H9 (cell line): Measurements from ENCODE around the gene GRIK4. TPM values are rescaled to one million over a fixed set of nuclear protein-coding genes. Genes with fewer than 3 reads are reported as not detected.

Experiments used
- DNase-seq: peaks from one replicate; pipeline ENCODE4 v3.0.0-alpha.2; 2017
- H2AFZ ChIP-seq: one replicate; pipeline ENCODE4 v1.6.1; 2013; ENCODE audit warnings: mild to moderate bottlenecking, low read length, control low read depth, moderate library complexity
- H2AK5ac ChIP-seq: 2 replicates; pipeline ENCODE4 v1.6.1; 2013; ENCODE audit warnings: low read length, control low read depth, mixed read lengths; ENCODE audit not compliant: insufficient read length
- H2BK120ac ChIP-seq: one replicate; pipeline ENCODE4 v1.6.1; 2013; ENCODE audit warnings: low read depth, mild to moderate bottlenecking, low read length, control low read depth, inconsistent platforms; ENCODE audit not compliant: poor library complexity, severe bottlenecking
- H2BK12ac ChIP-seq: 2 replicates; pipeline ENCODE4 v1.6.1; 2013; ENCODE audit warnings: low read length, control low read depth, mixed read lengths, low read depth; ENCODE audit not compliant: insufficient read length
- H2BK15ac ChIP-seq: 2 replicates; pipeline ENCODE4 v1.6.1; 2013; ENCODE audit warnings: low read depth, low read length, control low read depth
- H2BK20ac ChIP-seq: one replicate; pipeline ENCODE4 v1.6.1; 2013; ENCODE audit warnings: low read depth, mild to moderate bottlenecking, low read length, control low read depth, inconsistent platforms; ENCODE audit not compliant: poor library complexity, severe bottlenecking
- H2BK5ac ChIP-seq: 2 replicates; pipeline ENCODE4 v1.6.1; 2013; ENCODE audit warnings: low read length, control low read depth, mixed read lengths; ENCODE audit not compliant: insufficient read length
- H3K14ac ChIP-seq: 2 replicates; pipeline ENCODE4 v1.6.1; 2013; ENCODE audit warnings: low read length, control low read depth; ENCODE audit not compliant: insufficient read depth
- H3K18ac ChIP-seq: 2 replicates; pipeline ENCODE4 v1.6.1; 2013; ENCODE audit warnings: low read depth, mild to moderate bottlenecking, mixed read lengths, low read length, control low read depth; ENCODE audit not compliant: insufficient read length
- H3K23ac ChIP-seq: 2 replicates; pipeline ENCODE4 v1.6.1; 2013; ENCODE audit warnings: low read length, control low read depth, mixed read lengths, low read depth; ENCODE audit not compliant: insufficient read length
- H3K23me2 ChIP-seq: 2 replicates; pipeline ENCODE4 v1.6.1; 2013; ENCODE audit warnings: low read depth, mild to moderate bottlenecking, mixed read lengths, low read length, control low read depth; ENCODE audit not compliant: insufficient read length, poor library complexity, severe bottlenecking
- H3K27ac ChIP-seq: 2 replicates; pipeline ENCODE4 v1.5.1; 2013; ENCODE audit warnings: low read length, control low read depth, mixed read lengths, low read depth; ENCODE audit not compliant: insufficient read length
- H3K27me3 ChIP-seq: 2 replicates; pipeline ENCODE4 v1.6.1; 2013; ENCODE audit warnings: low read length, control low read depth, inconsistent platforms; ENCODE audit not compliant: insufficient read depth
- H3K4ac ChIP-seq: 2 replicates; pipeline ENCODE4 v1.6.1; 2013; ENCODE audit warnings: low read depth, mild to moderate bottlenecking, control low read depth, inconsistent platforms, low read length, moderate library complexity
- H3K4me1 ChIP-seq: 2 replicates; pipeline ENCODE4 v1.6.1; 2013; ENCODE audit warnings: low read length, control low read depth, inconsistent platforms; ENCODE audit not compliant: insufficient read depth
- H3K4me2 ChIP-seq: 2 replicates; pipeline ENCODE4 v1.6.1; 2013; ENCODE audit warnings: low read length, control low read depth, mixed read lengths; ENCODE audit not compliant: insufficient read length, insufficient read depth
- H3K56ac ChIP-seq: 2 replicates; pipeline ENCODE4 v1.6.1; 2013; ENCODE audit warnings: low read depth, mild to moderate bottlenecking, mixed read lengths, low read length, control low read depth; ENCODE audit not compliant: insufficient read length
- H3K79me1 ChIP-seq: 2 replicates; pipeline ENCODE4 v1.6.1; 2013; ENCODE audit warnings: low read depth, mild to moderate bottlenecking, moderate library complexity, low read length, control low read depth, inconsistent platforms; ENCODE audit not compliant: insufficient read depth, poor library complexity, severe bottlenecking
- H3K79me2 ChIP-seq: 2 replicates; pipeline ENCODE4 v1.6.1; 2013; ENCODE audit warnings: low read length, control low read depth, inconsistent platforms; ENCODE audit not compliant: insufficient read depth
- H3K9ac ChIP-seq: 2 replicates; pipeline ENCODE4 v1.6.1; 2013; ENCODE audit warnings: low read length, control low read depth, mixed read lengths; ENCODE audit not compliant: insufficient read length; ENCODE audit errors: extremely low read depth
- H3K9me3 ChIP-seq: one replicate; pipeline ENCODE4 v1.6.1; 2013; ENCODE audit warnings: low read depth, low read length, inconsistent platforms; ENCODE audit not compliant: control insufficient read depth
- H3T11ph ChIP-seq: one replicate; pipeline ENCODE4 v1.6.1; 2013; ENCODE audit warnings: mild to moderate bottlenecking, low read length, control low read depth, inconsistent platforms
- H4K20me1 ChIP-seq: one replicate; pipeline ENCODE4 v1.6.1; 2013; ENCODE audit not compliant: control insufficient read depth, insufficient read length, insufficient read depth
- H4K5ac ChIP-seq: 2 replicates; pipeline ENCODE4 v1.6.1; 2013; ENCODE audit warnings: low read depth, mild to moderate bottlenecking, mixed read lengths, low read length, control low read depth; ENCODE audit not compliant: insufficient read length
- H4K8ac ChIP-seq: replicated peaks from 2 replicates; pipeline ENCODE4 v1.6.1; 2013; ENCODE audit warnings: low read length, control low read depth, mixed read lengths, low read depth; ENCODE audit not compliant: insufficient read length
- H4K91ac ChIP-seq: 2 replicates; pipeline ENCODE4 v1.6.1; 2013; ENCODE audit warnings: low read depth, mild to moderate bottlenecking, moderate library complexity, mixed read lengths, low read length, control low read depth; ENCODE audit not compliant: insufficient read length
- H3K27ac Mint-ChIP-seq, 3 experiments: 2 replicates in 2 of 3; 3 replicates in 1 of 3; pipeline ENCODE4 v1.8.0; 2020 to 2021; ENCODE audit warnings: mixed read lengths in 3 of 3, mild to moderate bottlenecking in 1 of 3, moderate library complexity in 1 of 3
- H3K27me3 Mint-ChIP-seq: 2 replicates; pipeline ENCODE4 v1.8.0; 2021; ENCODE audit warnings: low read depth, mild to moderate bottlenecking, moderate library complexity, mixed read lengths
- H3K36me3 Mint-ChIP-seq, 3 experiments: 2 replicates in 2 of 3; 3 replicates in 1 of 3; pipeline ENCODE4 v1.8.0; 2020 to 2021; ENCODE audit warnings: low read depth in 3 of 3, mixed read lengths in 3 of 3; ENCODE audit not compliant: insufficient read depth in 1 of 3
- H3K4me1 Mint-ChIP-seq, 2 experiments: 2 replicates each; pipeline ENCODE4 v1.8.0; 2020; ENCODE audit warnings: mixed read lengths in 2 of 2
- H3K4me3 Mint-ChIP-seq, 2 experiments: 2 replicates in 1 of 2; 3 replicates in 1 of 2; pipeline ENCODE4 v1.8.0; 2020 to 2021; ENCODE audit warnings: mild to moderate bottlenecking in 2 of 2, mixed read lengths in 2 of 2, moderate library complexity in 1 of 2
- H3K9me3 Mint-ChIP-seq, 2 experiments: 2 replicates in 1 of 2; 3 replicates in 1 of 2; pipeline ENCODE4 v1.8.0; 2020; ENCODE audit warnings: mild to moderate bottlenecking in 2 of 2, mixed read lengths in 2 of 2, moderate library complexity in 1 of 2
- CTCF ChIP-seq: fragments of 200-600 bp; sonication (generic); conservative IDR thresholded peaks from 3 replicates; pipeline ENCODE4 v1.8.0; 2021; ENCODE audit warnings: antibody characterized with exemption, mild to moderate bottlenecking
- WGBS: extraction: QIAGEN DNeasy Blood & Tissue Kit; methylation state at CpG from one replicate; pipeline ENCODE4 v1.1.7; 2013; ENCODE audit warnings: missing lambda C conversion rate, low lambda C conversion rate, mixed read lengths; ENCODE audit not compliant: insufficient read length; ENCODE audit errors: extremely low coverage; 5-methylcytosine and 5-hydroxymethylcytosine counted together
- total RNA-seq: library from RNA; stranded (reverse); gene quantifications from 2 replicates; pipeline ENCODE4 v1.2.1, GENCODE V29; 2021

GRIK4 gene
- total RNA-seq, 1 experiment from 2014 or later, result 2.3 TPM

DNA sequence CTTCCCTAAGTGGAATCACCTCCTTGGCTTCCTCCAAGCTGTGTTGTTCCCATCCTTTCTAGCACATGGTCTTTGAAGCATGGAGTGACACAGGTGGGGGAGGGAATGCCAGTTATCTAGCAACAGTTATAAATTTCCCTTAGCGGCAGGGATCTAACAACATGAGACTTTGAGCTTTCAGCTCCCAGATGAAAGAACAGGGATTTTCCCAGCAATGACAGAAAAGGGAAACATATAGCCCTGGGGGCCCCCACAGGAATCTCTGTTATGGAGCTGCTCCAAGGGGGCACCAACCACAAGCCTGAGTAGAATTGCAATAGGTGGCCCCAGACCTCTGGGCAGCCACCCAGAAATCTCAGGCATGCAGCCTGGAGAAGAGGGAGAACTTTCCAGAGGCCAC, 163.0 kb downstream of the GRIK4 start:
- Histone ChIP-seq H3K18ac (no peak overlapping the region), H3K79me2 (no peaks in the 10 kb centered on the region), H3K23me2 (no peaks in the 10 kb centered on the region), H3K9me3 (no peaks in the 10 kb centered on the region), H4K20me1 (no peaks in the 10 kb centered on the region), H2BK15ac (no peak overlapping the region), H3K4me2 (no peak overlapping the region), H2BK5ac (no peak overlapping the region), H3K79me1 (no peaks in the 10 kb centered on the region), H3K9ac (no peak overlapping the region), H3K27ac (no peak overlapping the region), H3K4me1 (no peaks in the 10 kb centered on the region), H2BK120ac (no peak overlapping the region), H4K8ac (no peak overlapping the region), H2AK5ac (no peak overlapping the region), H2BK20ac (no peak overlapping the region), H4K5ac (no peak overlapping the region), H2AFZ (no peak overlapping the region), H3T11ph (no peak overlapping the region), H4K91ac (no peak overlapping the region), H3K56ac (no peak overlapping the region), H3K4ac (no peak overlapping the region), H3K14ac (no peak overlapping the region), H3K27me3 (no peaks in the 10 kb centered on the region), H3K23ac (no peak overlapping the region), H2BK12ac (no peak overlapping the region)
- H3K27ac Mint-ChIP-seq, result no peak overlapping the region
- H3K4me1 Mint-ChIP-seq, result peaks cover 0 to 2% of the 10 kb centered on the region in 2 experiments; a peak in 1 of 4 replicates
- H3K9me3 Mint-ChIP-seq, result peaks cover 0 to 4% of the 10 kb centered on the region in 2 experiments; a peak in 3 of 5 replicates
- H3K4me3 Mint-ChIP-seq, result no peak overlapping the region
- no peak for TF ChIP-seq CTCF
- no CpG with 5 or more reads among the region's 1 CpG for WGBS
- no peak for DNase-seq
- no peaks in the 10 kb centered on the region; a peak in 1 of 7 replicates for H3K36me3 Mint-ChIP-seq
- H3K27me3 Mint-ChIP-seq, result peaks cover 22% of the 10 kb centered on the region
